ENCODE data around the gene LRRC1.

LRRC1 gene

GRCh38 chr6:53930330-53930729 is 135.5 kb downstream of the LRRC1 start:
- ChIA-PET CTCF (interaction anchor here (0.6 to 1.9 kb wide), 5 partner anchors 26 to 211 kb away, joined by 3 to 8 read pairs (median 3); no protein-coding TSS in a partner anchor), POLR2A (no interaction called here)
- H3K4me1 ChIP-seq (ENCODE audit: control insufficient read depth, insufficient read depth, low read length), result peaks cover 6% of the 10 kb centered on the region
- no peaks in the 10 kb centered on the region; a peak in 1 of 3 replicates for H3K36me3 ChIP-seq (ENCODE audit: control insufficient read depth in 2 of 2, insufficient read depth in 1 of 2, low read length in 2 of 2)
- H3K27ac ChIP-seq (ENCODE audit: extremely low read depth, low read depth, low read length), result no peak overlapping the region
- H3K4me3 ChIP-seq (ENCODE audit: low read depth, low read length), result no peak overlapping the region
- H3K9me3 ChIP-seq (ENCODE audit: control insufficient read depth, insufficient read depth, low read depth, low read length), result no peaks in the 10 kb centered on the region
- TF ChIP-seq ZNF670 (tag by site-specific recombination; IDR thresholded peaks at IDR 0.05; ENCODE audit: low read depth), result no peak
- TF ChIP-seq ZNF777 (tag by site-specific recombination; IDR thresholded peaks at IDR 0.05; ENCODE audit: borderline replicate concordance), result no peak
- no peak for TF ChIP-seq ZFP37 (tag by site-specific recombination; IDR thresholded peaks at IDR 0.05)
- no peak for TF ChIP-seq ZNF114 (tag by site-specific recombination; IDR thresholded peaks at IDR 0.05)
- no peak for TF ChIP-seq CTCF (tag by site-specific recombination; IDR thresholded peaks at IDR 0.05)
- TF ChIP-seq ZNF350 (tag by site-specific recombination; IDR thresholded peaks at IDR 0.05), result no peak
- TF ChIP-seq GLI2 (tag by site-specific recombination; IDR thresholded peaks at IDR 0.05; ENCODE audit: borderline replicate concordance, low read depth), result no peak
- TF ChIP-seq ZNF280D (tag by site-specific recombination; IDR thresholded peaks at IDR 0.05), result no peak
- no peak for TF ChIP-seq BCL6B (tag by site-specific recombination; IDR thresholded peaks at IDR 0.05)
- no peak for TF ChIP-seq ELK4 (IDR thresholded peaks at IDR 0.05; ENCODE audit: borderline replicate concordance, low read depth, low read length)
- no peak for TF ChIP-seq MYNN (tag by site-specific recombination; IDR thresholded peaks at IDR 0.05; ENCODE audit: borderline replicate concordance)
- no peak for TF ChIP-seq ZNF2 (tag by site-specific recombination; IDR thresholded peaks at IDR 0.05)

GRCh38 chr6:53931086-53931485 is 136.3 kb downstream of the LRRC1 start:
- POLR2A ChIA-PET, result no interaction called here
- Histone ChIP-seq H3K4me3 (ENCODE audit: low read depth, low read length) (no peak overlapping the region), H3K36me3 (ENCODE audit: control insufficient read depth in 2 of 2, insufficient read depth in 1 of 2, low read length in 2 of 2) (no peaks in the 10 kb centered on the region), H3K27ac (ENCODE audit: extremely low read depth, low read depth, low read length) (no peak overlapping the region), H3K9me3 (ENCODE audit: control insufficient read depth, insufficient read depth, low read depth, low read length) (no peaks in the 10 kb centered on the region), H3K4me1 (ENCODE audit: control insufficient read depth, insufficient read depth, low read length) (peaks cover 6% of the 10 kb centered on the region)
- no peak for TF ChIP-seq SP3 (tag by site-specific recombination; IDR thresholded peaks at IDR 0.05)
- CTCF ChIA-PET, result interaction anchor here (0.6 to 1.9 kb wide), 3 partner anchors 17 to 140 kb away, joined by 3 to 8 read pairs (median 3); no protein-coding TSS in a partner anchor

- H3K36me3 ChIP-seq (ENCODE audit: control insufficient read depth in 2 of 2, insufficient read depth in 1 of 2, low read length in 2 of 2), result no peaks in the 10 kb centered on the region
- ChIA-PET CTCF (no interaction called here), POLR2A (no interaction called here)
- TF ChIP-seq ZNF776 (tag by site-specific recombination; IDR thresholded peaks at IDR 0.05; ENCODE audit: borderline replicate concordance) (no peak), ZNF223 (tag by site-specific recombination; IDR thresholded peaks at IDR 0.05) (no peak), ZNF155 (tag by site-specific recombination; IDR thresholded peaks at IDR 0.05) (no peak), ZBTB6 (tag by site-specific recombination; IDR thresholded peaks at IDR 0.05) (no peak), ZFP3 (tag by site-specific recombination; IDR thresholded peaks at IDR 0.05; ENCODE audit: low read depth) (no peak), ZNF837 (tag by site-specific recombination; IDR thresholded peaks at IDR 0.05) (no peak), ZNF514 (tag by site-specific recombination; IDR thresholded peaks at IDR 0.05) (no peak), ZBTB20 (tag by site-specific recombination; IDR thresholded peaks at IDR 0.05) (no peak), ZNF449 (tag by site-specific recombination; IDR thresholded peaks at IDR 0.05) (no peak)
- no peaks in the 10 kb centered on the region for H3K4me1 ChIP-seq (ENCODE audit: control insufficient read depth, insufficient read depth, low read length)
- no peak overlapping the region for H3K27ac ChIP-seq (ENCODE audit: extremely low read depth, low read depth, low read length)
- no peaks in the 10 kb centered on the region for H3K9me3 ChIP-seq (ENCODE audit: control insufficient read depth, insufficient read depth, low read depth, low read length)
- no peak overlapping the region for H3K4me3 ChIP-seq (ENCODE audit: low read depth, low read length)
These were observed 137.7 kb downstream of the LRRC1 start for GRCh38 chr6:53932516-53932915.

Measured in HEK293 (cell line).